SK-N-SH (cell line): Measurements from ENCODE around the gene ZNF777. TPM values are rescaled to one million over a fixed set of nuclear protein-coding genes. Genes with fewer than 3 reads are reported as not detected.

Source experiments
- CTCF ChIA-PET: fragments of 300-600, 350-600 bp; formaldehyde crosslinking; extraction: SDS; loops from one replicate; lab custom pipeline; 2021; lab: Yijun Ruan, JAX
- POLR2A ChIA-PET: fragments of 350-600 bp; sonication (Branson Sonifier 250); formaldehyde crosslinking; extraction: SDS; loops from one replicate; lab custom pipeline; 2020; ENCODE audit warnings: antibody characterized with exemption, inconsistent platforms; lab: Yijun Ruan, JAX
- DNase-seq: peaks from one replicate; pipeline ENCODE4 v3.0.0; 2012
- H2AFZ ChIP-seq: fragments of 200-600 bp; sonication (generic); 2 replicates; pipeline ENCODE4 v1.8.1; 2016; ENCODE audit warnings: antibody characterized with exemption, mild to moderate bottlenecking, low read depth
- H3F3A ChIP-seq: fragments of 200-600 bp; sonication (generic); replicated peaks from 2 replicates; pipeline ENCODE3; 2016; ENCODE audit warnings: antibody characterized with exemption, mild to moderate bottlenecking; ENCODE audit not compliant: insufficient read depth
- H3K27ac ChIP-seq, 2 experiments: fragments of 200-500 bp in 1 of 2; fragments of 200-600 bp in 1 of 2; sonication (Bioruptor generic) in 1 of 2; sonication (generic), shearing (Covaris generic) in 1 of 2; 2 replicates each; pipeline versions ENCODE4 v1.5.1 to v1.6.1; 2014 to 2016; ENCODE audit warnings: low read depth in 2 of 2, inconsistent platforms in 1 of 2, low read length in 1 of 2, mild to moderate bottlenecking in 1 of 2, mixed read lengths in 1 of 2
- H3K27me3 ChIP-seq: fragments of 200-600 bp; sonication (generic), shearing (Covaris generic); 2 replicates; pipeline ENCODE4 v1.6.1; 2016; ENCODE audit warnings: mixed run types; ENCODE audit not compliant: insufficient read depth
- H3K36me3 ChIP-seq, 2 experiments: fragments of 200-500 bp in 1 of 2; fragments of 200-600 bp in 1 of 2; sonication (Bioruptor generic) in 1 of 2; sonication (generic) in 1 of 2; replicated peaks in 1 of 2; 2 replicates each; pipeline versions ENCODE3 to v1.5.1; 2014 to 2016; ENCODE audit warnings: low read length in 1 of 2, mild to moderate bottlenecking in 1 of 2; ENCODE audit not compliant: insufficient read depth in 2 of 2, control insufficient read depth in 1 of 2
- H3K4me1 ChIP-seq, 2 experiments: fragments of 200-500 bp in 1 of 2; fragments of 200-600 bp in 1 of 2; sonication (Bioruptor generic) in 1 of 2; sonication (generic), shearing (Covaris generic) in 1 of 2; 2 replicates each; pipeline versions ENCODE4 v1.5.1 to v1.6.1; 2014 to 2016; ENCODE audit warnings: low read depth in 1 of 2, low read length in 1 of 2, mixed run types in 1 of 2; ENCODE audit not compliant: insufficient read depth in 2 of 2, control insufficient read depth in 1 of 2
- H3K4me2 ChIP-seq: fragments of 200-600 bp; sonication (generic), shearing (Covaris generic); 2 replicates; pipeline ENCODE4 v1.6.1; 2017; ENCODE audit warnings: mixed run types
- H3K4me3 ChIP-seq, 2 experiments: fragments of 200-500 bp in 1 of 2; fragments of 200-600 bp in 1 of 2; sonication (Bioruptor generic) in 1 of 2; sonication (generic), shearing (Covaris generic) in 1 of 2; 2 replicates each; pipeline versions ENCODE4 v1.5.1 to v1.8.1; 2014 to 2016; ENCODE audit warnings: low read depth in 2 of 2, inconsistent platforms in 1 of 2, low read length in 1 of 2, mild to moderate bottlenecking in 1 of 2, mixed read lengths in 1 of 2, moderate library complexity in 1 of 2
- H3K79me2 ChIP-seq: fragments of 200-600 bp; sonication (generic); 2 replicates; pipeline ENCODE4 v1.8.1; 2017; ENCODE audit warnings: mild to moderate bottlenecking; ENCODE audit not compliant: insufficient read depth
- H3K9ac ChIP-seq: fragments of 200-600 bp; sonication (generic); 2 replicates; pipeline ENCODE4 v1.6.1; 2017; ENCODE audit warnings: mixed run types
- H3K9me2 ChIP-seq: fragments of 200-600 bp; sonication (generic); 2 replicates; pipeline ENCODE4 v1.6.1; 2017; ENCODE audit warnings: mixed run types
- H3K9me3 ChIP-seq: fragments of 200-600 bp; sonication (generic); 2 replicates; pipeline ENCODE4 v1.6.1; 2017; ENCODE audit warnings: mixed run types, mild to moderate bottlenecking, moderate library complexity
- H4K20me1 ChIP-seq: fragments of 200-600 bp; sonication (generic); 2 replicates; pipeline ENCODE4 v1.6.1; 2017; ENCODE audit warnings: mild to moderate bottlenecking, mixed run types; ENCODE audit not compliant: insufficient read depth
- CHD2 ChIP-seq: fragments of 150-350 bp; IDR thresholded peaks from 2 replicates; pipeline ENCODE4 v1.6.1; 2018; ENCODE audit warnings: low read length; ENCODE audit not compliant: partially characterized antibody
- FOXM1 ChIP-seq: IDR thresholded peaks from 2 replicates; pipeline ENCODE4 v1.4.0; 2012; ENCODE audit warnings: low read depth, mild to moderate bottlenecking
- YY1 ChIP-seq: IDR thresholded peaks from 2 replicates; pipeline ENCODE4 v1.4.0; 2012; ENCODE audit warnings: low read depth, mild to moderate bottlenecking
- WGBS: methylation state at CpG from one replicate; pipeline ENCODE4 v1.1.6; 2017; ENCODE audit warnings: low lambda C conversion rate; 5-methylcytosine and 5-hydroxymethylcytosine counted together
- polyA plus RNA-seq, 3 experiments: library from polyadenylated mRNA; depleted of rRNA; stranded (reverse); fragments of >200 nt; gene quantifications; 2 replicates each; pipeline ENCODE4 v1.2.3, GENCODE V29; 2012

Gene ZNF777
- polyA plus RNA-seq, 1 of the 3 experiments (the other 2 are of a cell fraction) = 6.2 TPM

DNA sequence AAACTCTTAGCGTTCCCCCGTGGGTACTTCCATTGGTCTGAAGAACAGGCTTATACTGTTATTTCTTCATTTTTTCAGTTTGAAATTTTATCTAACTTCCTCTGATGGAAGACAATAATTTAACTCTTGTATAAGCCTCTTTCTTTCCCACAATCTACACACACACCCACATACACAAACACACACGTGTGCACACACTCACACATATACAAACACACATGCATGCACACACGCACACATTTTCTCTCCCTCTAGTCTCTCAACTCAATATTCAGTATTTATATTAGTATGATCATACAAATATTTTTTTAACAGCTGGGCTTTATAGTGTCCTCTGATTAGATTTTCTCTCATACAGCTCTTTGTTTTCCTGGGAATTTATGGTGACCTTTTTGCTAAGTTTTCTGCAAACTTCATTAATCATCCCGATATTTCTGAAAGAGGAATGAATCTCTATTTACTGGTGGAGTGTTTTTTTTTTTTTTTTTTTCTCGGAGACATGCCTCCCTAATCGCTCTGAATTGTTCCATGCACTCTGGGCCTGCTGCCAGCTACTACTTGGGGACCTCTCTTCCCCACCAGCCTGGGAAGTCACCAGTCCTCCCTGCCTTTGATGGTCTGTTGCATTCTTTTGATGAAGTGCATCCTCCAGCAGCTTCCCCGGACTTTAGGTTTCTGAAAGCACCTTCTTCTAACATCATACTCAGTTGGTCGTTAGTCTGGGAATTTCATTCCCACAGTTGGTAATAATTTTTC, 75.5 kb downstream of the ZNF777 start:
- H3K79me2 ChIP-seq = no peaks in the 10 kb centered on the region
- no peaks in the 10 kb centered on the region for H3K9me2 ChIP-seq
- no peak overlapping the region for H3K9ac ChIP-seq
- no peak overlapping the region for H3K27ac ChIP-seq
- DNase-seq = peak; percentile 33
- POLR2A ChIA-PET = no interaction called here
- no peaks in the 10 kb centered on the region for H3K4me1 ChIP-seq
- no peaks in the 10 kb centered on the region for H3K36me3 ChIP-seq
- no peaks in the 10 kb centered on the region for H4K20me1 ChIP-seq
- H3K27me3 ChIP-seq = peaks cover 18% of the 10 kb centered on the region; the same call in 1 of the 2 replicates
- TF ChIP-seq FOXM1 = no peak
- TF ChIP-seq YY1 = no peak
- no peak for TF ChIP-seq CHD2
- TF ChIP-seq, all 33 proteins: peak for 0
- Histone ChIP-seq H3F3A (no peaks in the 10 kb centered on the region), H3K9me3 (no peaks in the 10 kb centered on the region), H3K4me2 (no peak overlapping the region), H2AFZ (no peak overlapping the region), H3K4me3 (no peak overlapping the region)
- CTCF ChIA-PET = no interaction called here
- 16% methylated on average over 9 of the region's 9 CpGs for WGBS

Other genes with a start within 250 kb of the ZNF777 start
- 9.3 and 11.5 TPM in 2 replicates for gene ZNF212, start 221.4 kb downstream of the ZNF777 start, polyA plus RNA-seq (2012; rRNA removed)
- 12.5 and 16.4 TPM in 2 replicates for gene ZNF783, start 198.9 kb downstream of the ZNF777 start, polyA plus RNA-seq (2012; rRNA removed)
- 8.4 and 11.1 TPM in 2 replicates for gene ZNF746, start 36.7 kb upstream of the ZNF777 start, polyA plus RNA-seq (2012; rRNA removed)